Measurements from ENCODE around the gene BMPR1A.

Gene BMPR1A

GRCh38 chr10:86867149-86867548 is 110.7 kb downstream of the BMPR1A start:
- TF ChIP-seq CTCF (IDR thresholded peaks at IDR 0.05; ENCODE audit: borderline replicate concordance, control extremely low read depth, extremely low read depth, insufficient read depth, missing control alignments): no peak
- DNase-seq (ENCODE audit: low spot score): no peak
- in situ Hi-C loops (cut with MboI; ENCODE audit: low sequenced_read_pairs, unreplicated experiment): no loop called here

- TF ChIP-seq CTCF (IDR thresholded peaks at IDR 0.05; ENCODE audit: borderline replicate concordance, control extremely low read depth, extremely low read depth, insufficient read depth, missing control alignments): no peak
- DNase-seq (ENCODE audit: low spot score): no peak
- in situ Hi-C loops (cut with MboI; ENCODE audit: low sequenced_read_pairs, unreplicated experiment): no loop called here
These were observed 111.9 kb downstream of the BMPR1A start for GRCh38 chr10:86868353-86868752.

- TF ChIP-seq CTCF (IDR thresholded peaks at IDR 0.05; ENCODE audit: borderline replicate concordance, control extremely low read depth, extremely low read depth, insufficient read depth, missing control alignments): no peak
- in situ Hi-C loops (cut with MboI; ENCODE audit: low sequenced_read_pairs, unreplicated experiment): no loop called here
- DNase-seq (ENCODE audit: low spot score): no peak
These were observed 114.3 kb downstream of the BMPR1A start for GRCh38 chr10:86870679-86871078.

GRCh38 chr10:86871563-86872183 is 115.3 kb downstream of the BMPR1A start:
- in situ Hi-C loops (cut with MboI; ENCODE audit: low sequenced_read_pairs, unreplicated experiment): no loop called here

GRCh38 chr10:86872757-86873156 is 116.3 kb downstream of the BMPR1A start:
- in situ Hi-C loops (cut with MboI; ENCODE audit: low sequenced_read_pairs, unreplicated experiment): no loop called here
- TF ChIP-seq CTCF (IDR thresholded peaks at IDR 0.05; ENCODE audit: borderline replicate concordance, control extremely low read depth, extremely low read depth, insufficient read depth, missing control alignments): no peak
- no peak for DNase-seq (ENCODE audit: low spot score)

More at GRCh38 chr10:86871563-86872183, 115.3 kb downstream of the BMPR1A start:
- TF ChIP-seq CTCF (IDR thresholded peaks at IDR 0.05; ENCODE audit: borderline replicate concordance, control extremely low read depth, extremely low read depth, insufficient read depth, missing control alignments): no peak
- no peak for DNase-seq (ENCODE audit: low spot score)

- in situ Hi-C loops (cut with MboI; ENCODE audit: low sequenced_read_pairs, unreplicated experiment): no loop called here
- DNase-seq (ENCODE audit: low spot score): no peak
- TF ChIP-seq CTCF (IDR thresholded peaks at IDR 0.05; ENCODE audit: borderline replicate concordance, control extremely low read depth, extremely low read depth, insufficient read depth, missing control alignments): no peak
These were observed 120.3 kb downstream of the BMPR1A start for GRCh38 chr10:86876748-86877147.

All from GM13976 (cell line).